CD4-positive, alpha-beta T cell treated with Interleukin-4 for 4 hours (primary cell): ENCODE results near the gene CEP104.

Experiments
- DNase-seq: peaks from one replicate; pipeline ENCODE4 v3.0.0-alpha.2; 2020

CEP104 gene

DNA sequence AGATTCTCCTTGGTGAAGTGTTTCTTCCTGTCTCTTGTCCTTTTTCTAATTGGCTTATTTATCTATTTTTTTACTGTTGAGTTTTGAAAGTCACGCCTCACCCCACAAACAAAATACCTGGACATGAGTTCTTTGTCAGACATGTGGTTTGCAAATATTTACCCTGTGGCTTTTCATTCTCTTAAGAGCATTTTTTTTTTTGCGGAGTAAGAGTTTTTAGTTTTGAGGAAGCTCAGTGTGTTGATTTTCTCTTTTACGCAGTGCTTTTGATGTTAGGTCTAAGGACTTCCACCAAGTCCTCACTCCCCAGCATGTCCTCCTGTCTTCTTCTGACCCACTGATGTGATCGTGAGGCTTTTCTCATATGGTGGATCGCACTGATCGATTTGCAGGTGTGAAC is 7.9 kb upstream of the CEP104 start:
- no peak for DNase-seq

DNA sequence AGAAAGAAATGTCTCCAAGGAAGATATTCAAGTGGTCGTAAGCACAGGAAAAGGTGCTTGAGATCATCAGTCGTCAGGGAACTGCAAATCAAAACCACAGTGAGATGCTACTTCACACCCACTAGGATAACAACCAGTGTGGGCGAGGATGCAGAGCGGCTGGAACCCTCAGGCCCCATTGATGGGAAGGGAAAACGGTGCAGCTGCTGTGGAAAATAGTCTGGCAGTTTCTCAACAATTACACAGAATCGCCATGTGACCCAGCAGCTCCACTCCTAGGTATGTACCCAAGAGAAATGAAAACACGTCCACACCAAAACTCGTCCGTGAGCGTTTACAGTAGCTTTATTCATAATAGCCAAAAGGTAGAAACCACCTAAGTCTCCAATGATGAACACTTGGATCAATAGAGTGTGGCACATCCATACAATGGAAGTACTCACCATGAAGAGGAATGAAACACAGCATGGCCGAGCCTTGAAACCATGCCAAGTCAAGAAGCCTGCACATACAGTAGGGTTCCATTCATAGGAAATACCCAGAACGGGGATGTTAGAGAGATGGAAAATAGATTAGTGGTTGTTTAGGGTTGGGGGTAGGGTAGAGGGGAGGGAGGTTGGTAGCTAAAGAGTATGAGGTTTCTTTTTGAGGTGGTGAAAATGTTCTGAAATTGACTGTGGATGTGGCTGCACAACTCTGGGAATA is 6.4 kb upstream of the CEP104 start:
- DNase-seq = no peak

DNA sequence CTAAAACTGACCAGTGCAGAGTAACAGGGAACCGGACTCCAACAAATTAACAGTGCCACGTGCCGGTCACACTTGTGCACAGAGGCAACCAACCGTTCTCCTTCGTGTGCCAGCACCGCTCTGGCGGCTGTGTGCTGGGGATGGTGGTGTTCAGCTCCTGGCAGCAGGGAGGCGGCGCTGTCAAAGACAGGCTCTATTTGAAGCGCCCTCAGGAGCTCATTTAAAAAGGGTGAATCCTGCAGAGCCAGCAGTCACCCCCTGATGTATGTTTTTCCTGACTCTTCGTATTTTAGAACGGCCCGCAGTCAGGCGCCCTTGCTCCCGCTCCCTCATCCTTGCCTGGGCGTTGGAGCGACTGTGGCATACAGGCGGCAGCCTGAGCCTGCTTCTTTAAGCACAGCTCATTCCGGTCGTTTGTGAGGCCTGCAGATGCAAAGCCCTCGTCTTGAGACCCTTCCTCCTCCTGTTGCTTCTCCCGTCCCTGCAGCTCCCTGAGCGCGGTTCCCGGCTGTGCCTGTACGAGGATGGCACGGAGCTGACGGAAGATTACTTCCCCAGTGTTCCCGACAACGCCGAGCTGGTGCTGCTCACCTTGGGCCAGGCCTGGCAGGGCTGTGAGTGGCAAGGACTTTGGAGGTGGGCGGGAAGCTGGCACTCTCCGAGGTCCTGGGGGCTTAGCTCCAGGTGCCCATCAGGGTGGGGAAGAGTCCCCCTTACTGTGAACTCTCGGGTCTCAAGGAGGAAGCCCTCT is 1.4 kb upstream of the CEP104 start:
- no peak for DNase-seq

DNA sequence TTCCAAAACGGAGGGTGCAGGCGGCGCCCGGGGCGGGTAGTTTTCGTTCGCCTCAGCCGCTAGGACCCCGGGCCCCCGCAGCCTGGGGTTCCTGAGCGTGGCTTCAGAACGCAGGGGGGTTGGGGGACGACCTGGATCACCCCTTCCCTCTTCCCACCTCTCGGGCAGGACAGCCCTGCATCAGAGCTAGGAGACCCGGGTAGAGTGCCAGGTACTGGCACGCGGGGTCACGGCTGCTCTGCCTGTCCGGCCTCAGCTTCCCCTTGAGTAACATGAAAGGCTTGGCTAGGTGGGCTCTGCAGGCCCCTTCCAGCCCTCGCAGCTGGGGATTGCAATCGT is 749 bp upstream of the CEP104 start:
- DNase-seq = no peak

DNA sequence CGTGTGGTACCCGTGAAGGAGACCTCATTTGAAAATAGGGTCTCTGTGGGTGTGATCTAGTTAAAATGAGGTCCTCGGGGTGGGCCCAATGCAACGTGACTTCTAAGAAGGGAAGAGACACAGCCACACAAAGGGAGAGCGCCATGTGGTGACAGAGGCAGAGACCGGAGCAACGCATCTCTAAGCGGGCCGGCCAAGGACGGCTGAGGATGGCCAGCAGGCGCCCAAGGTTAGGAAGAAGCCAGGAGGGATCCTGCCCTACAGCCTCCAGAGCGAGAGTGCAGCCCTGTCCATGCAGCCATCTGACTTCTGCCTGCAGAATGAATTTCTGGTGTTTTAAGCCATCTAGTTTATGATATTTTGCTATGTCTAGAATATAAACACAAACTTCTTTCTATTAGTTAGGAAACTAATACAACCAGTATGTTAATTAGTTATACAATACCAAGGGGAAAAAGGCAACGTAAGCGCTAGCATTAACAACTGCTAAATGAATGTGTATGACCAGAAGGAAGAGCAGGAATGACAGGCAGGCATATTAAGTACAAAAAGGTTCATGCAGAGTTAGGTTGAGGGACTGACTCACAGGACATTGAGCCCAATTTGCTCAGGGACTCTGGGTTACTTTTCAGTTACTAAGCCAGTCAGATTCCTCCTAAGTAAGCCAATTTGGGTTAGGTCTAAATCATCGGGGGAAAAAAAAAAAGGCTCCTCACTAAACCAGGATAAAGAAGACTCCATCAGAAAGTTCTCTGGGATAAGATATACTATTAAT is 4.1 kb downstream of the CEP104 start:
- DNase-seq = no peak

DNA sequence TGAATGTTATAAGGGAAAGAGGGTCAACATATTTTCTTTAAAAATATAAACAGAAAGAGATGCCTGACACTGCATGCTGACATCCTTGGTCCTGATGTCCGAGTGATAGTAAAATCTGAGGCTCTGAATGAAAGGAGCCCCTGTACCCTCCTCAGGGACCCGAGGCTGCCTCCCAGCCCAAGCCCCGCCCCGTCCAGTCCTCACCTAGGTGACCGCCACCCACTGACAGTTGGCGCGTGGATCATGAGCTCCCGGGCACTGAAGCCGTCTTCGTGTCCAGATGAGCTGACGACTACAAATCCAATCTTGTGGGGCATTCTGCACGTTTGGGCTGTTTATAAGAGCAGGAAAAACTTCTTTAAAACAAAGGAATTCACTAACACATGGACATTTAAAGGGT is 4.9 kb downstream of the CEP104 start:
- DNase-seq = no peak

DNA sequence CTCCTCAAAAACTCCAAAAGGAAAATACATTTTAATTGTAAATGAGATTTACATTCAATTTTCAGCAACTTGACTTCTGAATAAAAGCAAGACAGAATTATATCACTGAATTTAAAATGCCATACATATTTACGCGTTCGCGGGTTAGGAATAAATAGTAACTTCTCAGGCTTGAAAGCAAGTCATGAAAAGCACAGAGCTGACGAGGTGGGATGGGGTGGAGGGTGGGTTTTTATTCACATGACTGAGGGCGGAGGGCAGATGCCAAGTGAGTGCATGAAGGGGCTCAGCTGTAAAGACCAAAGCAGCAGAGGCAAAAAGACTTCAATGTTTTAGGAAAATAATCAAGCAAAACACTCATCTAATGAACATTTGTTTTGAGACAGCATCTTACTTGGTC is 5.7 kb downstream of the CEP104 start:
- DNase-seq = no peak

DNA sequence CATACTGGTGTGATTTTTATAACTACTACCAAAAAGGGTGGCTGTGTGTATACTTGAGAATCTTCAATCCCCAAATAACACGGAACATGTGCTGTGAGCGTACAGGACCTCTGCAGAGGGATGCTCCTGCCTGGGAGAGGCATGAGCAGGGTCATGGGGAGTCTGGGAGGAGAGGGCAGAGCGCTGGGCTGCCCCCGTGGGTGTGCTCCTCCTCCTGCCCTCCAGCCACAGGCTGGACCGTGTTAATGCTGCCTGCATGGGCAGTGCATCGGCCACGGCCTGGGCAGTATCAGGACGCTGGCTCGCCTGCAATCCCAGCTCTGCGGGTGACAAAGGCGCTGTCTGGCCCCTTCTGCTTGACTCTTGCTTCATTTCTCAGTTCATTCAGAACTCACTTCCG is 6.2 kb downstream of the CEP104 start:
- DNase-seq = no peak

DNA sequence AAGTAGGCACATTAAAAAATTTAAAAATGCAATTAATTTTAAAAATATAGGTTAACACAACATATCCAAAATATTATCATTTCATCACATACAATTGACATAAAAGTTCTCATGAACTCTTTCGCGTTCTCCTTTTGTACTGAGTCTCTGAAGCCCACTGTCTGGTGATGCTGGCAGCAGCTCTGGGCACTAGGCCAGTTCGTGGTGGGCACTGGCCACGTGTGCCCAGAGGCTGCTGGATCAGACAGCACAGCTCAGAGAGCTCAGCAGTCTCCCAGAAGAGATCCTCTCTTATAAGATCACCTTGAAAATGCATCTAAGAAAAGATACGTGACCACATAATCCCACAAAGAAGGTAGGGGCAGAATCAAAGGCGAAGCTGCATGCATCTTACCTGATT is 9.9 kb downstream of the CEP104 start:
- no peak for DNase-seq

DNA sequence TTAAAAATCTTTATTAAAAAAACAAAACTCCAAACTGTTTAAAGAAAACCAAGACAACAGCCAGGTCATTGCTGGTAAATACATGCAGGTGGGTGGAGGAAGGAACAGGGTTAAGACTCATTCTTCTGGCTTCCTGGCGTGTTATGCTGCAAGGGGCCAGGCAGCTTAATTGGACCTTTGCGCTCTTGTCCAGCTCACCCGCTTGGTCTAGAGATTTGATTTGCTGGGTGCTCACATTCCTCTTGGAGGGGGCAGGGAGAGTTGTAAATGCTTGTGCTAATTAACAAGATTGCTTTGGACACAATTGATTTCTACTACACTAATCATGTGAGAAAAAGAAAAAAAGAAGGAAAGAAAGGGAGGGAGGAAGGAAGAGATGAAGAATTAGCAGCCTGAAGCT is 10.5 kb downstream of the CEP104 start:
- DNase-seq = no peak

DNA sequence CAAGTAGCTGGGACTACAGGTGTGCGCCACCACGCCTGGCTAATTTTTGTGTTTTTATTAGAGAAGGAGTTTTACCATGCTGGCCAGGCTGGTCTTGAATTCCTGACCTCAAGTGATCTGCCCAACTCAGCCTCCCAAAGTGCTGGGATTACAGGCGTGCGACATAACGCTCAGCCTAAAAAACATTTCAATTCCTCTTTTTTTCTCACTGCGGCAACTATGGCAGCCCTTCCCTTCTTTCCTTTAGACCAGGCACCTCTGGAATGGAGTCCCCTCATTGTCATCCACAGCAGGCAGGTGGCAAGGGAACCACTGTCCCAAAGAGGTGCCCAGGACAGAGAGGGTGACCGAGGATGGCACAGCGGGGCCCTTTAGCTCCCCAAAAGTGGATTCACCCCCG is 14.1 kb downstream of the CEP104 start:
- DNase-seq = no peak

DNA sequence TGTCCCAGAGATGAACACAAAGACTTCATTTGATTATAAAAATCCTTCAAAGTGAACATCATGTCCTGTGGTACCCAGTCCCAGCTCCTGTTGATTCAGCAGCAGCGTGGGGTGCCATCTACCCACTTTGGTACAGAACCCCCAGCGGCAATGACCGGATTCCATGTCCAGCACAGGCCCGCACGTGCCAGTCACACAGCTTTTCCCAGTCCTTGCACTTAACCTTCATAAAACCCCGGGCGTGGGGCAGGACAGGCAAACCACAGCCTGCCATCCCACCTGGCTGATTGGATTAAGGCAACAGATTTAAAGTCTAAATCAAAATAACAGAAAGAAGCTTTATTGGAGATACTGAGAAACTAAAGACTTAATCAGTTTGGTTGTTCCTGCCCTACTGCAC is 15.5 kb downstream of the CEP104 start:
- DNase-seq = no peak

DNA sequence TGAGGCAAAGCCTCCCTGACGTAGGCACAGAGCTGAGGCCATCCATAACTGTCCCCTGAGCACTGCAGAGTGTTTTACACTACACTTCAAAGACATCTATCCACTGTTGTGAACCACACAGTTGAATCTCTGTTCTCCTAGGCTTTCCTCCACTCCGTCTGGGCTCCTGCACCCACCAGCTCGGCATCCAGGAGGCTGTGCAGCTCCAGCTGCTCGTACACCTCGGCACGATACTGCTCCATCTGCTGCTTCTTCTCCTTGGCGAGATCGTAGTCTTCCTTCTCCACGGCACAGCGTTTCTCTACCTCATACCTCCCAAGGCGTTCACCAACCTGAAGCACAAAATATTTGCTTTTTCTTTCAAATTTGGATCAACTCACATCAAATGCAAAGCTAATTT is 18.2 kb downstream of the CEP104 start:
- DNase-seq = no peak

DNA sequence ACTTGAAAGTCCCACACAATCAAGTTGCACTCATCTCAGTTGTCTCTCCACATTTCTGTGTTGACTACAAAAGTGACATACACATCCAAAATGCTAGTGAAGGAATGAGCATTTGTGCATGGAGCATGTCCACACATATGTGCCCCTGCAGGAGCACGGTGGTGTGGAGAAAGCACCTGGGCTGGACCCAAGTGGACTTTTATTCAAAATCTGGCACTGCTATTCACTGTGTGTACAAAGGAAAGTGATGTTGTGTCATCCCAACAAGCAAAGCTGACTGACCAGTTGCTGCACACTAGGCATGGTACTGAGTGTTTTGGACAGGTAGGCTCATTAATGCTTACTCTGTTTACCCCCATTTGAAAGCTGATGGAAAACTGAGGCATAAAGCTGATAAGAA is 19.3 kb downstream of the CEP104 start:
- no peak for DNase-seq

DNA sequence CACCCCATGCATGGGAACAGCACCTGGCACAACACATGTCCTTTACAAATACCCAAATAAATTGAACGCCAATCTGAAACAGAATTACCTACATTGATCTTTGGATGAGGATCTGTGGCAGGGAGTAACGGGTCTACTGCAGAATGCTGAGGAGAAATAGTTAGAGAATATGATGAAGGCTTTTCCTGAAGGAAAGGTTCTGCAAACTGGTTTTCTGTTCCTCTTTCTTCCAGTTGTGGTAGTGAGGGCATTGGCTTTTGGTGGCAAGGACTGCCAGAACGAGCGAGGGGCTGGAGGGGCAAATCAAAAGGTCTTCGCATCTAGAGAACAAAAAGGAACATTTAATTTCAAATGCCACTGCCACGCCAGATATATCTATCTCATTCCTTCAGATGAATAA is 19.8 kb downstream of the CEP104 start:
- DNase-seq = no peak

DNA sequence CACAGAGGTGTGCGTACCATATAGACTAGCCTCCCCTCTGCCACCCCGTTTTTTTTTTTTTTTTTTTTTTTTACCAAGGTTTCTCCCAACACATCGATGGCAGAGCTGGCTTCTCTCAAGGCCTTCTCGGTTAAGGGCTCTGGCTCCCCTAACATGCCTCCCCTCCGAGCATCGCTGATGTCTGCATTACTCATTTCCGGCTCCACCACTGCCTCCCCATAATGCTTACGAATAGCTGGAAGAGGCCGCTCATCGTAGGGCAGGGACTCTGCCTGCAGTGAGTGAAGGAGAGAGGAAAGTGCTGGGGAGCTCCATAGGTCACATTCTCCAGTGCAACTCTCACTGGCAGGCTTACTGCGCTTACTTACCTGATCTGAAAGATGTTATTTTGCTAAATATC is 20.6 kb downstream of the CEP104 start:
- no peak for DNase-seq

DNA sequence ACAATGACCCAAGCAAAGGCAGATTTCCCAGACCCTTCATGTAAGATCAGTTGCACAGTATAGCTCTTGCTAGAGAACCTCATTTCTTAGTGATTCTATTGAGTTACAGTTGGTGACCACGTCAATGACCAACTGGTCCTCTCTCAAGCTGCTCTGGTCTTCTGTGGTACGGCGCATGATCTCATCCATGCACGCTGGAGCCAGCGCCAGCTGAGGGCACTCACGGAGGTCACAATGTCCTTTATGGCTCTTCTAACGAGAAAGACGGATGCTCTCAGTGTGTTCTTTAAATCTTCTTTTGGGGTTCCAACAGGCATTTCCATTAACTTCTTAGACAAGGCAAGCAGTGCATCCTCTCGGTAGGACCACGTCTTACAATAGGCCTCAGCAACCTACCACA is 22.3 kb downstream of the CEP104 start:
- no peak for DNase-seq

DNA sequence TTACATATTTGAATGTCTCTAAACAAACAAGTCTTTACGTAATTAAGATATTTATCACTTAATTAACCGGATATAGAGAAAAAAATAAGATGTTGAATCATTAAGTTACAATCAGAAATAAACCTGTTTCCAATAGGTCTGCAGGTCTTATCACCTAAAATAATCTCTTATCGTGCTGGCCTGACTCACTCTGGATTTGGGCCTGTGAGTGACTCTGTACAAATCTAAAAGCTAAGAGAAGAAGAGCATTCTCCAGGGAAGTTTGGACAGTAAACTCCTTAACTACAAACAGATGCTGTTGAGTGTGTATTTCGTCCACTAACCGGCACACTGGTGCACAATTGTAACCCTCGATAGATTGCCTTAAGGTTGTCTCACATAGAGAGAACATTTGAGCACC is 25.3 kb downstream of the CEP104 start:
- no peak for DNase-seq

DNA sequence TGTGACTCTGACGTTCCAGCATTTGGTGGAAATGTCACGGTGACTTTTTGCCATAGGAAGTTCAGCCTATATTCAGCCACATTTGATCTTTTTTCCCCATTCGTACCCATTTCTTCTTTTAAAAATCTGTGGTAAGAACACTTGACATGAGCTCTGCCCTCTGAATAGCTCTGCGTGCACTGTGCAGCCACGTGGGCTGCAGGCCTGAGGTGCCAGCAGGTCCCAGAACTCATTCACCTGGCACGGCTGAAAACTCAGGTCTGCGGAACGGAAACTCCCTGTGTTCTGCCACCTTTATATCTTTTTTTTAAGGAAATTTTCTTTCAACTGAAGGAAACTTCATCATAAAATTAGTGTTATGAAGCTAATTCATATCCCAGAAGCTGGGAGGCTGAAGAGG is 28.6 kb downstream of the CEP104 start:
- DNase-seq = no peak

DNA sequence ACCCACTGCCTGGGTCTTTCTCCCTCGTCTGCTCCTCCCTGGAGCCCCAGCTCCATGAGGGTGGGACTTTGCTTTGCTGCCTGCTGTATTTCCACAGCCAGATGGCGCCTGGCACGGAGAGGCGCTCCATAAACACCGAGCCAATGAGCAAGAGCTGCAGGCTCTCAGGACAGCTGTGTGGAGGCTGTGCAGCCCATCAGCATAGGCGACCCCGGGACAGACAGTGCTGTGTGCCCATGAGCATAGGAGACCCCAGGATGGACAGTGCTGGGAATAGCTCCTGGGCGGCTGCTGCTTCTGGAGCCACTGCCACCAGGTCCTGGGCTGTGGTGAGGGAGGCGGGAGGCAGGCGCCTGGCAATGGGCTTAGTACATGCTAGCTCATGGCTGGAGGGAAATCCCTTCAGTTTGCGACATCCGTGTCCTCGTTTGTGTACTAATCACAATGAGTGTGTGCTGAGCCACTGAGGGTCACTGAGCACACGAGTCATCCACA is 29.2 kb downstream of the CEP104 start:
- no peak for DNase-seq

DNA sequence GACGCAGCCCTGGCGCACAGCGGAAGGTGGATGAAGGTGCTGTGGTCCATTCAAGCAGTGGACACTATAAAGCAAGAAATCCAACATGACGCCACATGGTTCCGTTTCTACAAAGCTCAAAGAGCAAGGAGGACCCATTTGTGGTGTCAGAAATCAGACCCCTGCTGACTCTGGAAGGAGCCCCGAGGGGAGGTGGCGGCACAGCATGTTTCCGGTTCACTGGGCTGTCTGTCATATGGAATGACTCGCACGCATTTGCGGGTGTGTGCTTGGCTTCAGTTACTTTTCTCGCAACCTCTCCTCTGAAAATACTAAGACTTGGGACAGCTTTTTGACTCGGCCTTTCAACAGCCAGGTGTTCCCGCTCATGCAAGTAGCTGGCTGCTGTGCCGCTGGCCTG is 31.7 kb downstream of the CEP104 start:
- DNase-seq = no peak

DNA sequence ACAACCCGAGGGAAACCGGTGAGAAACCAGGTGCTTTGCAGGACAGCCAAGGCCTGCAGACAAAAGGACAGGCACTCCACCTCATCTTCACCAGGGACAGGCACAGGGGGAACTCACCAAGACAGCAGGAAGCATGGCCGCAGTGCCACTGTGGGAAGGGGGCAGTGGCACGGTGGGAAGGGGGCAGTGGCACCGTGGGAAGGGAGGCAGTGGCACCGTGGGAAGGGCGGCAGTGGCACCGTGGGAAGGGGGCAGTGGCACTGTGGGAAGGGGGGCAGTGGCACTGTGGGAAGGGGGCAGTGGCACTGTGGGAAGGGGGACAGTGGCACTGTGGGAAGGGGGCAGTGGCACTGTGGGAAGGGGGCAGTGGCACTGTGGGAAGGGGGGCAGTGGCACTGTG is 32.4 kb downstream of the CEP104 start:
- DNase-seq = no peak

DNA sequence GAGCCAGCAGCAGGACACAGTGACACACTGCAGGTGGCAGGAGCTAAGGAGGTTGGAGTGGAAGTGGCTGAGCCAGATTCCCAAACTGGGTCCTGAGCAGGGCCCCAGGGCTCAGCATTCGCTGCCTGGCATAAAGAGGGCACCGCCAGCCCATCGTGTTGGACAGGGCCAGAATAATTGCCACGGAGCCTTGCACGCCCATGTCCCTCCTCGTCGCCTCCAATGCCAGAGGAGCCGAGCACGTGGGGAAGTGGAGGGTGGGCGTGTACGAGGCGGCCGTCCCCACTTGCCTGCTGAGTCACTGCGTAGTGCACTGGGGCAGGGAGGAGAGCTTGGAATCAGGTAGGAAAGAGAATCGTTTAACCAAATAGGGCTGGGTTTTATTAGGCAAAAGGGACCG is 34.6 kb downstream of the CEP104 start:
- DNase-seq = no peak

DNA sequence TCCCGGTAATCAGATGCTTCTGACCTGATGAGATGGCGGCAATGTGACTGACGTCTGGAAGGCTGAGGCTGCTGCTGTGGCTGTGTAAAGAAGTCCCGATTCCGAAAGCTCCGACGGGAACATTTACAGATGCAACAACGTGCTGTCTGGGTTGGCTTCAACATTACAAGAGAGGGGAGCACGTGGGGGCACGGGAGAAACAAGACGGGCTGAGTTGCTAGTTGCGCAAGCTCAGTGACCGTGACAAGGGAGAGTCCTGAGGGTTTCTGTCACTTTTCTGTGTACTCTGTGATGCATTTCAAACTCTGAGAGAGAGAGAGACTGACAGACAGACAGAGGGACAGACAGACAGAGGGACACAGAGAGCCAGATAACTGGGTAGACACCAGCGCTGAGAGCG is 35.1 kb downstream of the CEP104 start:
- DNase-seq = no peak
